ENCODE data around the gene COLEC11. TPM values are rescaled to one million over a fixed set of nuclear protein-coding genes. Genes with fewer than 3 reads are reported as not detected.

Gene COLEC11
- total and polyA plus RNA-seq, 9 of the 15 experiments (the other 6 are each of a cell fraction or from before 2014, with no cell fraction given): 0.32 to 4.3 (median 1.8) TPM

DNA sequence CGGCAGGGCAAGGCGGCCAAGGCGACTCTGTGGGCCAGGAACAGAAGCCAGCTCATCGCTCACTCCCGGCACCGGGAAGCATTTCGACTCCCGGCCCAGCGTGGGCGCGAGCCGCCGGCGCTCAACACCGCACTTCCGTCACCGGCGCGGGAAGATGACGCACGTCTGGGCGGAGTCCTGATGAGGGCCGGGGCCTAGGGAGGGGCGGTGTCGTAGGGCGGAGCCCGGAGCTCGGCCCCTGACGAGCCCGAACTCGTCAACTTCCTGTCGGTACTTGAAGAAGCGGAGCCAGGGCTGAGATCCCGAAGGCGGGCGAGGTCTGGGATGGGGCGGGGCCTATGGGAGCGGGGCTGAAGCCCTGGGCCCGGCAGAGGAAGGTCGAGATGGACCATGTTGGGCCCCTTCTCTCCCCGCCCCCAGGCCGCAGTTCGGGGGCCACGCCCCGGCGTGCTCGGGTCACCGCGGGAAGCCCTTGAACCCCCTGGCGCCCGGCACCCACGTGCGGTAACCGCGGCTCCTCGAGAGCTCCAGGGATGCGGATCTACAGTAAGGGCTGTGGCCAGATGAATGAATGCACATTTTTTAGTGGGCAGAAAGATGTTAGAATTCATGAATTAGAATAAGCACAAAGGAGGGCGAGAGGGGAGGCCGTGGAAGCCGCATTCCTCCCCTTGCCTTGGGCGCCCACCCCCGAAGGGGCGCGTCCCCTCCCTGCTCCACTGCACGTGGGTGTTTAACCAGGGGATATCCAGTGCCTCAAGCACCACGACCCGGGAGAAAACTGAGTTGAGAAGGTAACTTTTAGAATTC is 36.5 kb upstream of the COLEC11 start, which contains the start of gene RNASEH1 (continued):
- TF ChIP-seq PPARD (CRISPR knock-in tag; IDR thresholded peaks at IDR 0.05) (no peak), HMGN3 (IDR thresholded peaks at IDR 0.05; ENCODE audit: borderline replicate concordance, extremely low read depth, insufficient read length, low read depth, low read length) (peak; percentile 44), ESRRB (CRISPR knock-in tag; IDR thresholded peaks at IDR 0.05; ENCODE audit: borderline replicate concordance) (0 out of 2 replicates have a peak, but pooled peaks have one; percentile 44), PML (IDR thresholded peaks at IDR 0.05; ENCODE audit: low read length) (peak; percentile 70; the same call in 1 of the 2 replicates), CAMTA2 (CRISPR knock-in tag; conservative IDR thresholded peaks at IDR 0.05) (no peak), FOXJ2 (tag; IDR thresholded peaks at IDR 0.05) (no peak), BHLHE40 (IDR thresholded peaks at IDR 0.05; ENCODE audit: low read length) (peak; percentile 83), FOSL1 (tag; conservative IDR thresholded peaks at IDR 0.05) (peak; percentile 38; the same call in 1 of the 2 replicates), FOXK1 (CRISPR knock-in tag; IDR thresholded peaks at IDR 0.05; ENCODE audit: borderline replicate concordance) (peak; percentile 17; the same call in 1 of the 2 replicates), KLF6 (CRISPR knock-in tag; IDR thresholded peaks at IDR 0.05; ENCODE audit: borderline replicate concordance) (no peak), ZBTB1 (CRISPR knock-in tag; IDR thresholded peaks at IDR 0.05; ENCODE audit: borderline replicate concordance, low read depth) (0 out of 2 replicates have a peak, but pooled peaks have one; percentile 36), SRSF7 (optimal IDR thresholded peaks at IDR 0.05; ENCODE audit: low read depth, low read length) (no peak), CEBPG (CRISPR knock-in tag; IDR thresholded peaks at IDR 0.05) (no peak), CEBPG (tag; conservative IDR thresholded peaks at IDR 0.05 in 1 of 2, IDR thresholded peaks at IDR 0.05 in 1 of 2) (no peak), BCOR (IDR thresholded peaks at IDR 0.05) (0 out of 2 replicates have a peak, but pooled peaks have one; percentile 17), EP400 (IDR thresholded peaks at IDR 0.05) (peak; percentile 92)
- TF ChIP-seq, protein P1, sequence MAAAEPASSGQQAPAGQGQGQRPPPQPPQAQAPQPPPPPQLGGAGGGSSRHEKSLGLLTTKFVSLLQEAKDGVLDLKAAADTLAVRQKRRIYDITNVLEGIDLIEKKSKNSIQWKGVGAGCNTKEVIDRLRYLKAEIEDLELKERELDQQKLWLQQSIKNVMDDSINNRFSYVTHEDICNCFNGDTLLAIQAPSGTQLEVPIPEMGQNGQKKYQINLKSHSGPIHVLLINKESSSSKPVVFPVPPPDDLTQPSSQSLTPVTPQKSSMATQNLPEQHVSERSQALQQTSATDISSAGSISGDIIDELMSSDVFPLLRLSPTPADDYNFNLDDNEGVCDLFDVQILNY (CRISPR knock-in tag; IDR thresholded peaks at IDR 0.05): no peak
- TF ChIP-seq, protein P2, sequence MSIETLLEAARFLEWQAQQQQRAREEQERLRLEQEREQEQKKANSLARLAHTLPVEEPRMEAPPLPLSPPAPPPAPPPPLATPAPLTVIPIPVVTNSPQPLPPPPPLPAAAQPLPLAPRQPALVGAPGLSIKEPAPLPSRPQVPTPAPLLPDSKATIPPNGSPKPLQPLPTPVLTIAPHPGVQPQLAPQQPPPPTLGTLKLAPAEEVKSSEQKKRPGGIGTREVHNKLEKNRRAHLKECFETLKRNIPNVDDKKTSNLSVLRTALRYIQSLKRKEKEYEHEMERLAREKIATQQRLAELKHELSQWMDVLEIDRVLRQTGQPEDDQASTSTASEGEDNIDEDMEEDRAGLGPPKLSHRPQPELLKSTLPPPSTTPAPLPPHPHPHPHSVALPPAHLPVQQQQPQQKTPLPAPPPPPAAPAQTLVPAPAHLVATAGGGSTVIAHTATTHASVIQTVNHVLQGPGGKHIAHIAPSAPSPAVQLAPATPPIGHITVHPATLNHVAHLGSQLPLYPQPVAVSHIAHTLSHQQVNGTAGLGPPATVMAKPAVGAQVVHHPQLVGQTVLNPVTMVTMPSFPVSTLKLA (conservative IDR thresholded peaks at IDR 0.05): peak; percentile 93 to 95
- TF ChIP-seq, protein P3, sequence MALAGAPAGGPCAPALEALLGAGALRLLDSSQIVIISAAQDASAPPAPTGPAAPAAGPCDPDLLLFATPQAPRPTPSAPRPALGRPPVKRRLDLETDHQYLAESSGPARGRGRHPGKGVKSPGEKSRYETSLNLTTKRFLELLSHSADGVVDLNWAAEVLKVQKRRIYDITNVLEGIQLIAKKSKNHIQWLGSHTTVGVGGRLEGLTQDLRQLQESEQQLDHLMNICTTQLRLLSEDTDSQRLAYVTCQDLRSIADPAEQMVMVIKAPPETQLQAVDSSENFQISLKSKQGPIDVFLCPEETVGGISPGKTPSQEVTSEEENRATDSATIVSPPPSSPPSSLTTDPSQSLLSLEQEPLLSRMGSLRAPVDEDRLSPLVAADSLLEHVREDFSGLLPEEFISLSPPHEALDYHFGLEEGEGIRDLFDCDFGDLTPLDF (CRISPR knock-in tag; IDR thresholded peaks at IDR 0.05): peak; percentile 66; the same call in 1 of the 2 replicates
- TF ChIP-seq, protein P4, sequence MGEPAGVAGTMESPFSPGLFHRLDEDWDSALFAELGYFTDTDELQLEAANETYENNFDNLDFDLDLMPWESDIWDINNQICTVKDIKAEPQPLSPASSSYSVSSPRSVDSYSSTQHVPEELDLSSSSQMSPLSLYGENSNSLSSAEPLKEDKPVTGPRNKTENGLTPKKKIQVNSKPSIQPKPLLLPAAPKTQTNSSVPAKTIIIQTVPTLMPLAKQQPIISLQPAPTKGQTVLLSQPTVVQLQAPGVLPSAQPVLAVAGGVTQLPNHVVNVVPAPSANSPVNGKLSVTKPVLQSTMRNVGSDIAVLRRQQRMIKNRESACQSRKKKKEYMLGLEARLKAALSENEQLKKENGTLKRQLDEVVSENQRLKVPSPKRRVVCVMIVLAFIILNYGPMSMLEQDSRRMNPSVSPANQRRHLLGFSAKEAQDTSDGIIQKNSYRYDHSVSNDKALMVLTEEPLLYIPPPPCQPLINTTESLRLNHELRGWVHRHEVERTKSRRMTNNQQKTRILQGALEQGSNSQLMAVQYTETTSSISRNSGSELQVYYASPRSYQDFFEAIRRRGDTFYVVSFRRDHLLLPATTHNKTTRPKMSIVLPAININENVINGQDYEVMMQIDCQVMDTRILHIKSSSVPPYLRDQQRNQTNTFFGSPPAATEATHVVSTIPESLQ (CRISPR knock-in tag; IDR thresholded peaks at IDR 0.05): peak; percentile 88; the same call in 1 of the 2 replicates
- TF ChIP-seq, protein P5, sequence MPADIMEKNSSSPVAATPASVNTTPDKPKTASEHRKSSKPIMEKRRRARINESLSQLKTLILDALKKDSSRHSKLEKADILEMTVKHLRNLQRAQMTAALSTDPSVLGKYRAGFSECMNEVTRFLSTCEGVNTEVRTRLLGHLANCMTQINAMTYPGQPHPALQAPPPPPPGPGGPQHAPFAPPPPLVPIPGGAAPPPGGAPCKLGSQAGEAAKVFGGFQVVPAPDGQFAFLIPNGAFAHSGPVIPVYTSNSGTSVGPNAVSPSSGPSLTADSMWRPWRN (IDR thresholded peaks at IDR 0.05; ENCODE audit: low read depth): peak; percentile 95
